B cell (primary cell): ENCODE results near the gene FEV. TPM values are rescaled to one million over a fixed set of nuclear protein-coding genes. Genes with fewer than 3 reads are reported as not detected.

ENCODE experiments used
- ATAC-seq: fragments of 200-7000 bp; cut with Tn5 transposase; one replicate; pipeline ENCODE4 v1.10.0; 2021; ENCODE audit warnings: low read depth, mild to moderate bottlenecking, moderate number of reproducible peaks, moderate library complexity
- CTCF ChIA-PET: fragments of 350-600 bp; sonication (Branson Sonifier 250); formaldehyde crosslinking; loops from one replicate; lab custom pipeline; 2021; ENCODE audit warnings: antibody characterized with exemption, inconsistent platforms; lab: Charles Lee
- POLR2A ChIA-PET: fragments of 350-600 bp; sonication (Branson Sonifier 250); formaldehyde crosslinking; loops from one replicate; lab custom pipeline; 2021; ENCODE audit warnings: antibody characterized with exemption; lab: Charles Lee
- DNase-seq: peaks from one replicate; pipeline ENCODE4 v3.0.0; 2013
- H2AFZ ChIP-seq: 2 replicates; pipeline ENCODE4 v1.6.1; 2012; ENCODE audit warnings: mild to moderate bottlenecking, low read depth, low read length; ENCODE audit not compliant: insufficient read depth, poor library complexity, severe bottlenecking
- H3K27ac ChIP-seq, 2 donors: 1 replicate in 1 of 2; 2 replicates in 1 of 2; pipeline ENCODE4 v1.5.1; 2012 to 2013; ENCODE audit warnings: low read length in 2 of 2, mild to moderate bottlenecking in 2 of 2, moderate library complexity in 1 of 2
- H3K27me3 ChIP-seq, 4 experiments: fragments of 200-600 bp in 1 of 4; sonication (generic) in 1 of 4; replicated peaks in 1 of 4; 1 replicate in 2 of 4; 2 replicates in 2 of 4; pipeline versions ENCODE4 v1.6.1 to v1.7.0; 2013 to 2016; ENCODE audit warnings: low read length in 3 of 4, mild to moderate bottlenecking in 2 of 4, mixed read lengths in 1 of 4, moderate library complexity in 1 of 4; ENCODE audit not compliant: insufficient read depth in 4 of 4, control insufficient read depth in 3 of 4; ENCODE audit errors: control extremely low read depth in 1 of 4
- H3K36me3 ChIP-seq, 2 experiments: replicated peaks in 1 of 2; 1 replicate in 1 of 2; 2 replicates in 1 of 2; pipeline versions ENCODE4 v1.6.1 to v1.7.1; 2013; ENCODE audit warnings: low read length in 1 of 2; ENCODE audit not compliant: insufficient read depth in 2 of 2, control insufficient read depth in 1 of 2; ENCODE audit errors: control extremely low read depth in 1 of 2, extremely low read depth in 1 of 2
- H3K4me1 ChIP-seq, 2 donors: fragments of 200-600 bp in 1 of 2; sonication (generic) in 1 of 2; 1 replicate in 1 of 2; 2 replicates in 1 of 2; pipeline versions ENCODE4 v1.5.1 to v1.6.1; 2013 to 2017; ENCODE audit warnings: low read length in 2 of 2; ENCODE audit not compliant: control insufficient read depth in 2 of 2, insufficient read depth in 2 of 2
- H3K4me2 ChIP-seq: replicated peaks from 2 replicates; pipeline ENCODE3; 2012; ENCODE audit warnings: mild to moderate bottlenecking, low read depth, low read length; ENCODE audit not compliant: poor library complexity, severe bottlenecking
- H3K4me3 ChIP-seq, 5 experiments: fragments of 200-600 bp in 1 of 5; sonication (generic) in 1 of 5; 1 replicate in 3 of 5; 2 replicates in 2 of 5; pipeline versions ENCODE4 v1.5.1 to v1.7.0; 2011 to 2016; ENCODE audit warnings: low read length in 4 of 5, mild to moderate bottlenecking in 4 of 5, low read depth in 2 of 5, control low read depth in 1 of 5, moderate library complexity in 1 of 5; ENCODE audit not compliant: insufficient read depth in 1 of 5; ENCODE audit errors: control extremely low read depth in 1 of 5, extremely low read depth in 1 of 5
- H3K79me2 ChIP-seq: fragments of 200-600 bp; sonication (generic); one replicate; pipeline ENCODE4 v1.6.0; 2016; ENCODE audit warnings: low read length; ENCODE audit not compliant: control insufficient read depth, insufficient read depth
- H3K9ac ChIP-seq: fragments of 200-600 bp; sonication (generic); 2 replicates; pipeline ENCODE4 v1.6.1; 2017; ENCODE audit warnings: mild to moderate bottlenecking, low read length, moderate library complexity
- H3K9me3 ChIP-seq, 3 donors: one replicate each; pipeline versions ENCODE4 v1.6.1 to v1.7.1; 2013; ENCODE audit warnings: low read length in 2 of 3; ENCODE audit not compliant: control insufficient read depth in 2 of 3, insufficient read depth in 1 of 3; ENCODE audit errors: control extremely low read depth in 1 of 3
- H4K20me1 ChIP-seq: 2 replicates; pipeline ENCODE4 v1.6.0; 2012; ENCODE audit warnings: mild to moderate bottlenecking, low read length; ENCODE audit not compliant: insufficient read depth, control insufficient read depth, poor library complexity, severe bottlenecking
- H3K27ac Mint-ChIP-seq: one replicate; pipeline ENCODE4 v1.8.0; 2021; ENCODE audit warnings: mixed read lengths
- H3K27me3 Mint-ChIP-seq: one replicate; pipeline ENCODE4 v1.8.0; 2021; ENCODE audit warnings: mixed read lengths
- H3K4me1 Mint-ChIP-seq: one replicate; pipeline ENCODE4 v1.8.0; 2021; ENCODE audit warnings: mixed read lengths
- H3K4me3 Mint-ChIP-seq: one replicate; pipeline ENCODE4 v1.8.0; 2021; ENCODE audit warnings: mixed read lengths
- H3K9me3 Mint-ChIP-seq: one replicate; pipeline ENCODE4 v1.8.0; 2022; ENCODE audit warnings: mixed read lengths; ENCODE audit not compliant: insufficient read depth
- CTCF ChIP-seq: fragments of 200-600 bp; IDR thresholded peaks from one replicate; pipeline ENCODE4 v1.8.0; 2022; ENCODE audit warnings: antibody characterized with exemption, mild to moderate bottlenecking
- EZH2 ChIP-seq: IDR thresholded peaks from 2 replicates; pipeline ENCODE4 v1.6.1; 2012; ENCODE audit warnings: borderline replicate concordance, low read depth, mild to moderate bottlenecking, moderate library complexity, low read length; ENCODE audit not compliant: insufficient read depth, poor library complexity, severe bottlenecking
- WGBS: methylation state at CpG from one replicate; pipeline ENCODE4 v1.1.5; 2013; ENCODE audit warnings: missing lambda C conversion rate; ENCODE audit not compliant: insufficient coverage; 5-methylcytosine and 5-hydroxymethylcytosine counted together
- intact Hi-C: fragments of 100-400 bp; cut with micrococcal nuclease; formaldehyde crosslinking; loops from one replicate; pipeline ENCODE4 v1.10.0; 2022
- polyA plus RNA-seq: library from polyadenylated mRNA; depleted of rRNA; stranded (reverse); fragments of >200 nt; gene quantifications from 2 replicates; pipeline ENCODE4 v1.2.3, GENCODE V29; 2012
- total RNA-seq, 2 donors: library from RNA; stranded (reverse); fragments of 120-200 nt in 1 of 2; gene quantifications; 1 replicate in 1 of 2; 2 replicates in 1 of 2; pipeline versions ENCODE4 v1.2.3 to v1.2.4, GENCODE V29; 2013 to 2022

The FEV gene
- total and polyA plus RNA-seq, 2 donors (not counting 1 experiment from before 2014, with no cell fraction given): not detected

GRCh38 chr2:219018286-219018685, 33.3 kb upstream of the FEV start:
- H3K4me3 ChIP-seq: no peak overlapping the region
- no peak for DNase-seq
- ChIA-PET CTCF (no interaction called here), POLR2A (no interaction called here)
- H3K9ac ChIP-seq: no peak overlapping the region
- Mint-ChIP-seq H3K4me3 (no peak overlapping the region), H3K27me3 (peaks cover 35% of the 10 kb centered on the region), H3K27ac (no peak overlapping the region), H3K9me3 (no peaks in the 10 kb centered on the region), H3K4me1 (no peaks in the 10 kb centered on the region)
- no peak overlapping the region for H3K27ac ChIP-seq
- 92% methylated on average over 6 of the region's 7 CpGs for WGBS
- no peak overlapping the region for H3K4me2 ChIP-seq
- H4K20me1 ChIP-seq: no peaks in the 10 kb centered on the region
- H2AFZ ChIP-seq: no peak overlapping the region
- no peaks in the 10 kb centered on the region for H3K79me2 ChIP-seq
- H3K9me3 ChIP-seq: no peaks in the 10 kb centered on the region
- TF ChIP-seq CTCF (no peak), EZH2 (no peak)
- no peaks in the 10 kb centered on the region for H3K36me3 ChIP-seq
- no peak for ATAC-seq
- peaks cover 0 to 15% (median 1%) of the 10 kb centered on the region in 4 experiments for H3K27me3 ChIP-seq
- H3K4me1 ChIP-seq: no peaks in the 10 kb centered on the region
- intact Hi-C loops: no loop called here

- H3K36me3 ChIP-seq: no peaks in the 10 kb centered on the region
- Mint-ChIP-seq H3K27me3 (peaks cover 40% of the 10 kb centered on the region), H3K4me3 (no peak overlapping the region), H3K27ac (no peak overlapping the region), H3K4me1 (no peaks in the 10 kb centered on the region), H3K9me3 (no peaks in the 10 kb centered on the region)
- H3K27ac ChIP-seq: no peak overlapping the region
- H3K9ac ChIP-seq: no peak overlapping the region
- 83% methylated on average over 14 of the region's 14 CpGs for WGBS
- peaks cover 0 to 11% (median 1%) of the 10 kb centered on the region in 4 experiments for H3K27me3 ChIP-seq
- H3K9me3 ChIP-seq: no peaks in the 10 kb centered on the region
- H2AFZ ChIP-seq: no peak overlapping the region
- no peak for DNase-seq
- ATAC-seq: no peak
- intact Hi-C loops: no loop called here
- no peak overlapping the region for H3K4me3 ChIP-seq
- H3K79me2 ChIP-seq: no peaks in the 10 kb centered on the region
- TF ChIP-seq CTCF (no peak), EZH2 (no peak)
- H4K20me1 ChIP-seq: no peaks in the 10 kb centered on the region
- CTCF ChIA-PET: interaction anchor here (0.8 to 1.7 kb wide), 2 partner anchors 9 to 37 kb away, joined by 3 read pairs; no protein-coding TSS in a partner anchor
- POLR2A ChIA-PET: no interaction called here
- no peaks in the 10 kb centered on the region for H3K4me1 ChIP-seq
- H3K4me2 ChIP-seq: no peak overlapping the region
Measured at GRCh38 chr2:219017201-219017931, 32.4 kb upstream of the FEV start.
